Non-pigmented ciliary epithelial cell (primary cell): ENCODE results near the gene PLS3.

Experiments used
- DNase-seq: peaks from one replicate; pipeline ENCODE4 v3.0.0-alpha.2; 2010; ENCODE audit warnings: low read depth

The PLS3 gene

GRCh38 chrX:115693476-115693875 is 132.5 kb downstream of the PLS3 start:
- DNase-seq = no peak

- DNase-seq = no peak
Measured at GRCh38 chrX:115694028-115694427, 133.1 kb downstream of the PLS3 start.

- DNase-seq = no peak
Measured at GRCh38 chrX:115696039-115696438, 135.1 kb downstream of the PLS3 start.

GRCh38 chrX:115696939-115697338 is 136.0 kb downstream of the PLS3 start:
- no peak for DNase-seq

- no peak for DNase-seq
Measured at GRCh38 chrX:115697806-115698205, 136.8 kb downstream of the PLS3 start.
